Activated CD8-positive, alpha-beta memory T cell treated with anti-CD3 and anti-CD28 coated beads for 1 hour (primary cell): Measurements from ENCODE around the gene OSBPL5.

Source experiments
- DNase-seq, 2 donors: peaks; one replicate each; pipeline ENCODE4 v3.0.0-alpha.2; 2020; ENCODE audit warnings: low read depth in 1 of 2; ENCODE audit errors: extremely low read depth in 1 of 2

The OSBPL5 gene

GRCh38 chr11:3041699-3042441 is 123.2 kb downstream of the OSBPL5 start:
- DNase-seq = no peak

- no peak for DNase-seq
Observed at GRCh38 chr11:3040881-3041280, 124.2 kb downstream of the OSBPL5 start.

GRCh38 chr11:3037945-3038271 is 127.2 kb downstream of the OSBPL5 start:
- no peak for DNase-seq
